WTC11 (cell line): ENCODE data around the gene SLC8B1. TPM values are rescaled to one million over a fixed set of nuclear protein-coding genes. Genes with fewer than 3 reads are reported as not detected.

Experiments used
- ATAC-seq: fragments of 200-7000 bp; cut with Tn5 transposase; 2 replicates; pipeline ENCODE4 v1.10.0; 2021; ENCODE audit warnings: mild to moderate bottlenecking, moderate library complexity
- CTCF ChIA-PET: fragments of 300-600 bp; sonication (Branson Sonifier 250); formaldehyde crosslinking; loops from one replicate; lab custom pipeline; 2021; ENCODE audit warnings: antibody characterized with exemption; lab: Charles Lee
- POLR2A ChIA-PET: fragments of 350-600 bp; sonication (Branson Sonifier 250); formaldehyde crosslinking; loops from one replicate; lab custom pipeline; 2021; ENCODE audit warnings: antibody characterized with exemption; lab: Charles Lee
- DNase-seq: peaks from one replicate; pipeline ENCODE4 v3.0.0; 2021; ENCODE audit warnings: low spot score
- H3K27ac Mint-ChIP-seq: 2 replicates; pipeline ENCODE4 v1.8.0; 2021; ENCODE audit warnings: mixed read lengths
- H3K27me3 Mint-ChIP-seq: 2 replicates; pipeline ENCODE4 v1.8.0; 2021; ENCODE audit warnings: low read depth, mild to moderate bottlenecking, moderate library complexity, mixed read lengths
- H3K36me3 Mint-ChIP-seq: 2 replicates; pipeline ENCODE4 v1.8.0; 2021; ENCODE audit warnings: mixed read lengths
- H3K4me1 Mint-ChIP-seq: 2 replicates; pipeline ENCODE4 v1.8.0; 2022; ENCODE audit warnings: mixed read lengths
- H3K4me3 Mint-ChIP-seq: 2 replicates; pipeline ENCODE4 v1.8.0; 2021; ENCODE audit warnings: mild to moderate bottlenecking, moderate library complexity, mixed read lengths
- H3K9me3 Mint-ChIP-seq: 2 replicates; pipeline ENCODE4 v1.8.0; 2021; ENCODE audit warnings: mixed read lengths
- CREM ChIP-seq: sonication (generic); formaldehyde crosslinking; IDR thresholded peaks from 2 replicates; pipeline ENCODE4 v1.8.1; 2022; ENCODE audit warnings: mild to moderate bottlenecking, missing genetic modification reagents, moderate library complexity
- FOXP1 ChIP-seq: sonication (generic); formaldehyde crosslinking; IDR thresholded peaks from 2 replicates; pipeline ENCODE4 v1.8.0; 2022; ENCODE audit warnings: missing genetic modification reagents, mild to moderate bottlenecking, moderate library complexity, borderline replicate concordance
- HMGA2 ChIP-seq: fragments of 250-450 bp; sonication (Bioruptor Pico); IDR thresholded peaks from 2 replicates; pipeline ENCODE4 v1.4.0; 2021; ENCODE audit warnings: mild to moderate bottlenecking, moderate library complexity
- NR2C2 ChIP-seq: sonication (generic); formaldehyde crosslinking; IDR thresholded peaks from 2 replicates; pipeline ENCODE4 v1.8.0; 2022; ENCODE audit warnings: mild to moderate bottlenecking, missing genetic modification reagents
- OVOL2 ChIP-seq: fragments of 250-450 bp; sonication (Bioruptor Pico); IDR thresholded peaks from 2 replicates; pipeline ENCODE4 v1.9.0; 2021; ENCODE audit warnings: mild to moderate bottlenecking, borderline replicate concordance
- SMAD4 ChIP-seq: sonication (generic); formaldehyde crosslinking; IDR thresholded peaks from 2 replicates; pipeline ENCODE4 v1.8.0; 2022; ENCODE audit warnings: mild to moderate bottlenecking, missing genetic modification reagents
- ZNF138 ChIP-seq: sonication (generic); formaldehyde crosslinking; conservative IDR thresholded peaks from 2 replicates; pipeline ENCODE4 v1.8.1; 2022; ENCODE audit warnings: mild to moderate bottlenecking, moderate library complexity, missing genetic modification reagents
- total RNA-seq: library from RNA; stranded (reverse); gene quantifications from 3 replicates; pipeline ENCODE4 v1.2.3, GENCODE V29; 2021
- TF ChIP-seq, protein P1 (sequence below): fragments of 250-450 bp; sonication (Bioruptor Pico); conservative IDR thresholded peaks from 2 replicates; pipeline ENCODE4 v1.9.0; 2021; ENCODE audit warnings: mild to moderate bottlenecking
- TF ChIP-seq, protein P2 (sequence below): fragments of 250-450 bp; sonication (Bioruptor Pico); IDR thresholded peaks from 2 replicates; pipeline ENCODE4 v2.1.2; 2022; ENCODE audit warnings: mild to moderate bottlenecking, moderate library complexity
- TF ChIP-seq, protein P3 (sequence below): sonication (generic); formaldehyde crosslinking; IDR thresholded peaks from 2 replicates; pipeline ENCODE4 v1.8.1; 2022; ENCODE audit warnings: mild to moderate bottlenecking, missing genetic modification reagents, moderate library complexity, borderline replicate concordance
- TF ChIP-seq, protein P4 (sequence below): sonication (generic); formaldehyde crosslinking; conservative IDR thresholded peaks from 2 replicates; pipeline ENCODE4 v1.8.1; 2023; ENCODE audit warnings: mild to moderate bottlenecking, low read depth, missing genetic modification reagents, moderate library complexity
- TF ChIP-seq, protein P5 (sequence below): sonication (generic); formaldehyde crosslinking; IDR thresholded peaks from 2 replicates; pipeline ENCODE4 v1.8.1; 2022; ENCODE audit warnings: mild to moderate bottlenecking, moderate library complexity, missing genetic modification reagents
- TF ChIP-seq, protein P6 (sequence below): sonication (generic); formaldehyde crosslinking; IDR thresholded peaks from 2 replicates; pipeline ENCODE4 v1.8.0; 2022; ENCODE audit warnings: mild to moderate bottlenecking, missing genetic modification reagents
- TF ChIP-seq, protein P7 (sequence below): sonication (generic); formaldehyde crosslinking; IDR thresholded peaks from 2 replicates; pipeline ENCODE4 v1.8.0; 2023; ENCODE audit warnings: mild to moderate bottlenecking, missing genetic modification reagents
- TF ChIP-seq, protein P8 (sequence below): sonication (generic); formaldehyde crosslinking; IDR thresholded peaks from 2 replicates; pipeline ENCODE4 v1.8.1; 2023; ENCODE audit warnings: mild to moderate bottlenecking, missing genetic modification reagents, borderline replicate concordance

Gene SLC8B1
- total RNA-seq, 1 experiment from 2014 or later, result 13.8 TPM

DNA sequence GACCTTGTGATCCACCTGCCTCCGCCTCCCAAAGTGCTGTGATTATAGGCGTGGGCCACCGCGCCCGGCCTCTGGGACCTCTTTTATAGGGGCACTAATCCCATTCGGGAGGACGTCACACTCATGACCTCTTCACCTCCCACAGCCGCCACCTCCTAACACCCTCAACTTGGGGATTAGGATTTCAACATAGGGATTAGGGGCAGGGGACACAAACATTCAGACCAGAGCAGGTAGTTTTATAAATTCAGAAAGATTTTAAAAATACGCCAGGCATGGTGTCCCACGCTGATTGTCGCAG, 64.2 kb downstream of the SLC8B1 start:
- no peaks in the 10 kb centered on the region for H3K27me3 Mint-ChIP-seq
- no peaks in the 10 kb centered on the region for H3K4me1 Mint-ChIP-seq
- H3K27ac Mint-ChIP-seq, result no peak overlapping the region
- no peak for ATAC-seq
- H3K36me3 Mint-ChIP-seq, result peaks cover 20% of the 10 kb centered on the region; the same call in 1 of the 2 replicates
- CTCF ChIA-PET, result no interaction called here
- no peaks in the 10 kb centered on the region for H3K9me3 Mint-ChIP-seq
- TF ChIP-seq SMAD4 (CRISPR knock-in tag), result no peak
- no peak for TF ChIP-seq FOXP1
- TF ChIP-seq, protein P1, sequence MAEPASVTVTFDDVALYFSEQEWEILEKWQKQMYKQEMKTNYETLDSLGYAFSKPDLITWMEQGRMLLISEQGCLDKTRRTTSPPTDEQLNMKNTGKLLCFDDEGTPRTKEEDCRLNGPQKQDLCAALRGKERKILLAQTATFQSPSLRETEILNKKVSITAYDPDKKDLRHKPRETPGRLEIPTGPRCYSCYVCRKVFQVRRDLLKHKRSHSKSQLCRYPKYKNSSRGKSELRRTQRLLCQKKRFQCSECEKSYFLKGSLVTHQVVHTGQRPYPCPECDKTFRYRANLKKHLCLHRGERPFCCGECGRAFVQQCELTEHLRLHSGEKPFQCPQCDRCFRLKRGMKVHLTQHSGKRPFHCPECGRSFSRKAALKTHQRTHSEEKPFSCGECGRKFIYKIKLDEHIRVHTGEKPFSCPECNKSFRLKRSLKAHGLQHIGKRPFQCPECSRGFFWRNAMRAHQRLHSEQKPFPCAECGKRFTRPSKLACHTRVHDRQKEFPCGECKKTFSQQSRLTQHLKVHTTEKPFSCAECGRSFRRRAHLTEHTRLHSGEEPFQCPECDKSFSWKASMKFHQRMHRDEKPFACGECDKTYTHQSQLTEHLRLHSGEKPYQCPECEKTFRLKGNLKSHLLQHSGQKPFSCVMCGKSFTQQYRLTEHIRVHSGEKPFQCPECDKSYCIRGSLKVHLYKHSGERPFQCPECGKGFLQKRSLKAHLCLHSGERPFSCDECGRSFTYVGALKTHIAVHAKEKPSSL, result no peak
- TF ChIP-seq, protein P2, sequence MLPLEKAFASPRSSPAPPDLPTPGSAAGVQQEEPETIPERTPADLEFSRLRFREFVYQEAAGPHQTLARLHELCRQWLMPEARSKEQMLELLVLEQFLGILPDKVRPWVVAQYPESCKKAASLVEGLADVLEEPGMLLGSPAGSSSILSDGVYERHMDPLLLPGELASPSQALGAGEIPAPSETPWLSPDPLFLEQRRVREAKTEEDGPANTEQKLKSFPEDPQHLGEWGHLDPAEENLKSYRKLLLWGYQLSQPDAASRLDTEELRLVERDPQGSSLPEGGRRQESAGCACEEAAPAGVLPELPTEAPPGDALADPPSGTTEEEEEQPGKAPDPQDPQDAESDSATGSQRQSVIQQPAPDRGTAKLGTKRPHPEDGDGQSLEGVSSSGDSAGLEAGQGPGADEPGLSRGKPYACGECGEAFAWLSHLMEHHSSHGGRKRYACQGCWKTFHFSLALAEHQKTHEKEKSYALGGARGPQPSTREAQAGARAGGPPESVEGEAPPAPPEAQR (CRISPR knock-in tag), result no peak
- no peak for TF ChIP-seq HMGA2
- TF ChIP-seq, protein P3, sequence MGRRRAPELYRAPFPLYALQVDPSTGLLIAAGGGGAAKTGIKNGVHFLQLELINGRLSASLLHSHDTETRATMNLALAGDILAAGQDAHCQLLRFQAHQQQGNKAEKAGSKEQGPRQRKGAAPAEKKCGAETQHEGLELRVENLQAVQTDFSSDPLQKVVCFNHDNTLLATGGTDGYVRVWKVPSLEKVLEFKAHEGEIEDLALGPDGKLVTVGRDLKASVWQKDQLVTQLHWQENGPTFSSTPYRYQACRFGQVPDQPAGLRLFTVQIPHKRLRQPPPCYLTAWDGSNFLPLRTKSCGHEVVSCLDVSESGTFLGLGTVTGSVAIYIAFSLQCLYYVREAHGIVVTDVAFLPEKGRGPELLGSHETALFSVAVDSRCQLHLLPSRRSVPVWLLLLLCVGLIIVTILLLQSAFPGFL, result no peak
- TF ChIP-seq, protein P4, sequence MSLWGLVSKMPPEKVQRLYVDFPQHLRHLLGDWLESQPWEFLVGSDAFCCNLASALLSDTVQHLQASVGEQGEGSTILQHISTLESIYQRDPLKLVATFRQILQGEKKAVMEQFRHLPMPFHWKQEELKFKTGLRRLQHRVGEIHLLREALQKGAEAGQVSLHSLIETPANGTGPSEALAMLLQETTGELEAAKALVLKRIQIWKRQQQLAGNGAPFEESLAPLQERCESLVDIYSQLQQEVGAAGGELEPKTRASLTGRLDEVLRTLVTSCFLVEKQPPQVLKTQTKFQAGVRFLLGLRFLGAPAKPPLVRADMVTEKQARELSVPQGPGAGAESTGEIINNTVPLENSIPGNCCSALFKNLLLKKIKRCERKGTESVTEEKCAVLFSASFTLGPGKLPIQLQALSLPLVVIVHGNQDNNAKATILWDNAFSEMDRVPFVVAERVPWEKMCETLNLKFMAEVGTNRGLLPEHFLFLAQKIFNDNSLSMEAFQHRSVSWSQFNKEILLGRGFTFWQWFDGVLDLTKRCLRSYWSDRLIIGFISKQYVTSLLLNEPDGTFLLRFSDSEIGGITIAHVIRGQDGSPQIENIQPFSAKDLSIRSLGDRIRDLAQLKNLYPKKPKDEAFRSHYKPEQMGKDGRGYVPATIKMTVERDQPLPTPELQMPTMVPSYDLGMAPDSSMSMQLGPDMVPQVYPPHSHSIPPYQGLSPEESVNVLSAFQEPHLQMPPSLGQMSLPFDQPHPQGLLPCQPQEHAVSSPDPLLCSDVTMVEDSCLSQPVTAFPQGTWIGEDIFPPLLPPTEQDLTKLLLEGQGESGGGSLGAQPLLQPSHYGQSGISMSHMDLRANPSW (CRISPR knock-in tag), result no peak
- TF ChIP-seq, protein P5, sequence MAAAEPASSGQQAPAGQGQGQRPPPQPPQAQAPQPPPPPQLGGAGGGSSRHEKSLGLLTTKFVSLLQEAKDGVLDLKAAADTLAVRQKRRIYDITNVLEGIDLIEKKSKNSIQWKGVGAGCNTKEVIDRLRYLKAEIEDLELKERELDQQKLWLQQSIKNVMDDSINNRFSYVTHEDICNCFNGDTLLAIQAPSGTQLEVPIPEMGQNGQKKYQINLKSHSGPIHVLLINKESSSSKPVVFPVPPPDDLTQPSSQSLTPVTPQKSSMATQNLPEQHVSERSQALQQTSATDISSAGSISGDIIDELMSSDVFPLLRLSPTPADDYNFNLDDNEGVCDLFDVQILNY (CRISPR knock-in tag), result no peak
- TF ChIP-seq, protein P6, sequence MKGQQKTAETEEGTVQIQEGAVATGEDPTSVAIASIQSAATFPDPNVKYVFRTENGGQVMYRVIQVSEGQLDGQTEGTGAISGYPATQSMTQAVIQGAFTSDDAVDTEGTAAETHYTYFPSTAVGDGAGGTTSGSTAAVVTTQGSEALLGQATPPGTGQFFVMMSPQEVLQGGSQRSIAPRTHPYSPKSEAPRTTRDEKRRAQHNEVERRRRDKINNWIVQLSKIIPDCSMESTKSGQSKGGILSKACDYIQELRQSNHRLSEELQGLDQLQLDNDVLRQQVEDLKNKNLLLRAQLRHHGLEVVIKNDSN (CRISPR knock-in tag), result no peak
- TF ChIP-seq, protein P7, sequence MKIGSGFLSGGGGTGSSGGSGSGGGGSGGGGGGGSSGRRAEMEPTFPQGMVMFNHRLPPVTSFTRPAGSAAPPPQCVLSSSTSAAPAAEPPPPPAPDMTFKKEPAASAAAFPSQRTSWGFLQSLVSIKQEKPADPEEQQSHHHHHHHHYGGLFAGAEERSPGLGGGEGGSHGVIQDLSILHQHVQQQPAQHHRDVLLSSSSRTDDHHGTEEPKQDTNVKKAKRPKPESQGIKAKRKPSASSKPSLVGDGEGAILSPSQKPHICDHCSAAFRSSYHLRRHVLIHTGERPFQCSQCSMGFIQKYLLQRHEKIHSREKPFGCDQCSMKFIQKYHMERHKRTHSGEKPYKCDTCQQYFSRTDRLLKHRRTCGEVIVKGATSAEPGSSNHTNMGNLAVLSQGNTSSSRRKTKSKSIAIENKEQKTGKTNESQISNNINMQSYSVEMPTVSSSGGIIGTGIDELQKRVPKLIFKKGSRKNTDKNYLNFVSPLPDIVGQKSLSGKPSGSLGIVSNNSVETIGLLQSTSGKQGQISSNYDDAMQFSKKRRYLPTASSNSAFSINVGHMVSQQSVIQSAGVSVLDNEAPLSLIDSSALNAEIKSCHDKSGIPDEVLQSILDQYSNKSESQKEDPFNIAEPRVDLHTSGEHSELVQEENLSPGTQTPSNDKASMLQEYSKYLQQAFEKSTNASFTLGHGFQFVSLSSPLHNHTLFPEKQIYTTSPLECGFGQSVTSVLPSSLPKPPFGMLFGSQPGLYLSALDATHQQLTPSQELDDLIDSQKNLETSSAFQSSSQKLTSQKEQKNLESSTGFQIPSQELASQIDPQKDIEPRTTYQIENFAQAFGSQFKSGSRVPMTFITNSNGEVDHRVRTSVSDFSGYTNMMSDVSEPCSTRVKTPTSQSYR, result no peak
- no peak for TF ChIP-seq CREM
- no peak for TF ChIP-seq ZNF138 (CRISPR knock-in tag)
- TF ChIP-seq OVOL2 (CRISPR knock-in tag), result no peak
- TF ChIP-seq, protein P8, sequence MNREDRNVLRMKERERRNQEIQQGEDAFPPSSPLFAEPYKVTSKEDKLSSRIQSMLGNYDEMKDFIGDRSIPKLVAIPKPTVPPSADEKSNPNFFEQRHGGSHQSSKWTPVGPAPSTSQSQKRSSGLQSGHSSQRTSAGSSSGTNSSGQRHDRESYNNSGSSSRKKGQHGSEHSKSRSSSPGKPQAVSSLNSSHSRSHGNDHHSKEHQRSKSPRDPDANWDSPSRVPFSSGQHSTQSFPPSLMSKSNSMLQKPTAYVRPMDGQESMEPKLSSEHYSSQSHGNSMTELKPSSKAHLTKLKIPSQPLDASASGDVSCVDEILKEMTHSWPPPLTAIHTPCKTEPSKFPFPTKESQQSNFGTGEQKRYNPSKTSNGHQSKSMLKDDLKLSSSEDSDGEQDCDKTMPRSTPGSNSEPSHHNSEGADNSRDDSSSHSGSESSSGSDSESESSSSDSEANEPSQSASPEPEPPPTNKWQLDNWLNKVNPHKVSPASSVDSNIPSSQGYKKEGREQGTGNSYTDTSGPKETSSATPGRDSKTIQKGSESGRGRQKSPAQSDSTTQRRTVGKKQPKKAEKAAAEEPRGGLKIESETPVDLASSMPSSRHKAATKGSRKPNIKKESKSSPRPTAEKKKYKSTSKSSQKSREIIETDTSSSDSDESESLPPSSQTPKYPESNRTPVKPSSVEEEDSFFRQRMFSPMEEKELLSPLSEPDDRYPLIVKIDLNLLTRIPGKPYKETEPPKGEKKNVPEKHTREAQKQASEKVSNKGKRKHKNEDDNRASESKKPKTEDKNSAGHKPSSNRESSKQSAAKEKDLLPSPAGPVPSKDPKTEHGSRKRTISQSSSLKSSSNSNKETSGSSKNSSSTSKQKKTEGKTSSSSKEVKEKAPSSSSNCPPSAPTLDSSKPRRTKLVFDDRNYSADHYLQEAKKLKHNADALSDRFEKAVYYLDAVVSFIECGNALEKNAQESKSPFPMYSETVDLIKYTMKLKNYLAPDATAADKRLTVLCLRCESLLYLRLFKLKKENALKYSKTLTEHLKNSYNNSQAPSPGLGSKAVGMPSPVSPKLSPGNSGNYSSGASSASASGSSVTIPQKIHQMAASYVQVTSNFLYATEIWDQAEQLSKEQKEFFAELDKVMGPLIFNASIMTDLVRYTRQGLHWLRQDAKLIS (CRISPR knock-in tag), result no peak
- no peak for TF ChIP-seq NR2C2 (CRISPR knock-in tag)
- no peak overlapping the region for H3K4me3 Mint-ChIP-seq
- no peak for DNase-seq
- POLR2A ChIA-PET, result no interaction called here
